GM23248 (cell line): Measurements from ENCODE around the gene OR52W1.

Experiments
- EZH2 ChIP-seq: fragments of 200-600 bp; sonication (generic); IDR thresholded peaks from 2 replicates; pipeline ENCODE4 v1.6.1; 2018; ENCODE audit warnings: antibody characterized with exemption, mild to moderate bottlenecking; ENCODE audit not compliant: insufficient read depth, poor library complexity, severe bottlenecking
- EZH2phosphoT487 ChIP-seq: fragments of 200-600 bp; sonication (generic); IDR thresholded peaks from 2 replicates; pipeline ENCODE4 v1.6.1; 2018; ENCODE audit warnings: antibody characterized with exemption, moderate library complexity, mild to moderate bottlenecking, low read depth; ENCODE audit not compliant: insufficient read depth

DNA sequence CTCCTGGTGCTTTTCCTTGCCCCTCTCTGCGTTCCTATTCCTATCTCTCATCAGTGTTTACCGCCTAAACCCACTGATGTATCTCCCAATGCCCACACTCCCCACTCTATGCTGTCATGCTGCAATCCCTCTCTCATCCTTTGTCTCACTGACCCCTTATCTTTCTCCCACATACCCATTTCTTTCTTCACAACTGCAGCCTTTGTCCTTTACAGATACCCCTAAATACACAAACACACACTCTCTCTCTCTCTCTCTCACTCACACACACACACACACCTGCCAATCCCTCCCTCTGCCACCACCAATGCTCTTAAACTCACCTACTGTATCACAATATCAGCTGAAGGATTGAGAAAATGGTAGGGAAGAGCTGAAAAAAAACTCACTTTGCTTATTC, 23.6 kb upstream of the OR52W1 start:
- TF ChIP-seq EZH2 (no peak), EZH2phosphoT487 (no peak)
